ENCODE results near the gene TATDN2.

DNA sequence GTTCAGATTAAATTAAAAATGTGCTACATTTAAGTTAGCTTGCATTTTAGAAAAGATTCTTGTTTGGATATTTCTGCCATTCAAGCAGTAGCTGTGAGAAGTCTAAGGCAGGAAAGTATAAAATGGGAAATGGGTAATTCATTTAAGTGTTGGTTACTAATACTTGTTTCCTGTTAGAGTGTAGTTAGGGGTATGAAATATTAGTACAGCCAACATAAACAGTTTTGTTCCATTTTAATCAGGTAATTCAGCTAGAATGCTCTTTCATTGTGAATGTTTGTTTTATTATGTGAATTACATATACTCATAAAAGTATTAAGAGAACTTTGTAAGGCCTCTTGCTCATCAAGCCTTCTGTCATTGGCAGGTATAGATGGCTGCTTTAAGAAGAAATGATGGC, 19.9 kb downstream of the TATDN2 start:
- TF ChIP-seq CTCF (conservative IDR thresholded peaks at IDR 0.05; ENCODE audit: low read length) (no peak), EZH2phosphoT487 (IDR thresholded peaks at IDR 0.05; ENCODE audit: borderline replicate concordance) (no peak)

All from Loucy (cell line).